NCI-H2171 treated with DMSO at 0.1 percent for 48 hours (cell line): ENCODE data around the gene IL31.

ENCODE experiments used
- DNase-seq: peaks from one replicate; lab custom pipeline; 2025; lab: John Stamatoyannopoulos, UW

IL31 gene

GRCh38 chr12:122128481-122128880, 45.5 kb downstream of the IL31 start:
- no peak for DNase-seq

- DNase-seq, result no peak
Measured at GRCh38 chr12:122127839-122128238, 46.2 kb downstream of the IL31 start.

- no peak for DNase-seq
Measured at GRCh38 chr12:122126713-122127597, 47.1 kb downstream of the IL31 start.

- DNase-seq, result no peak
Measured at GRCh38 chr12:122126342-122126635, 47.7 kb downstream of the IL31 start.

- no peak for DNase-seq
Measured at GRCh38 chr12:122125452-122126341, 48.3 kb downstream of the IL31 start.

- DNase-seq, result no peak
Measured at GRCh38 chr12:122124370-122124769, 49.7 kb downstream of the IL31 start.

- DNase-seq, result no peak
Measured at GRCh38 chr12:122123761-122124145, 50.3 kb downstream of the IL31 start.

GRCh38 chr12:122123051-122123760, 50.8 kb downstream of the IL31 start:
- DNase-seq, result peak; percentile 54
